Measurements from ENCODE around the gene DNM1L.

The DNM1L gene

DNA sequence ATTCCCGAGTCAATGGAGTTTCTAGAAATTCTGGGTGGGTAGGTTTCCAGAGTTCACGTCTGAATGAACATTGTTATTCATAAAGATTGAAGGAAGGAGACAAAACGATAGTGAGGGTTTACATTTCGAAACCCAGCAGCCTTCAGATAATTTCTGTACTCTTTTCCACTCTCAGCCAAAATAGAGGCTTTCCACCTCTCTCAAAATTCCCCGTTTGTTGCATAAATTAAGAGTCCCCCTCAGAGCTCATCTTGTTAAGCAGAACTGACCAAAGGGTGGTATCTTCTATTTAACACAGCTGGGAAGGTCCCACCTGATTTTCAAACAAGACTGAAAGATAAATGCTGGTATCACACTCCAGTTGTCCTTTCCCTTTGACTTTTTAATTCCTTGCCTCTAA lies 98.1 kb downstream of the DNM1L start:
- H3K27me3 ChIP-seq (ENCODE audit: insufficient read depth, low read length) = no peaks in the 10 kb centered on the region
- H3K4me1 ChIP-seq (ENCODE audit: insufficient read depth, low read length) = no peaks in the 10 kb centered on the region
- H3K9me3 ChIP-seq (ENCODE audit: low read length) = no peaks in the 10 kb centered on the region
- no peak overlapping the region for H2AFZ ChIP-seq (ENCODE audit: low read depth, low read length)
- H3K36me3 ChIP-seq (ENCODE audit: insufficient read depth, low read length) = no peaks in the 10 kb centered on the region
- H3K4me3 ChIP-seq (ENCODE audit: low read length) = no peak overlapping the region

DNA sequence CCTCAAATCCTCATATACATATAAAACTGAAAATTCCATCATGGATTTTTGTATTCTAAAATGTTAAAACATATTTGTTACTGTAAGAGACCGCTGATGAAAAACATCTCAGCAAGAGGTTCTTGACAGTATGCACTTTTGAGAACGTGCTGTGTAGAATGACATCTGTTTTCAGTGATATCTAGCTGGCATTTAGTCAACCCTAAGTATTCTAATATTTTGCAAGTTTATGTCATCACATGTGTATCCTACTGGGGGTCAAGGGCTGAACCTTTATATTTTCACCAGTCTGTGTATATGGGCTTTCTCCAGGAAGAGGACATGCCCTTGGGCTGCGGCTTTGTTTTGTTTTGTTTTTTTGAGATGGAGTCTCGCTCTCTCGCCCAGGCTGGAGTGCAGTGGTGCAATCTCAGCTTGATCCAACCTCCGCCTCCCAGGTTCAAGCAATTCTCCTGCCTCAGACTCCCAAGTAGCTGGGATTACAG lies 98.6 kb downstream of the DNM1L start:
- H3K9me3 ChIP-seq (ENCODE audit: low read length) = no peaks in the 10 kb centered on the region
- no peak overlapping the region for H3K4me3 ChIP-seq (ENCODE audit: low read length)
- H3K27me3 ChIP-seq (ENCODE audit: insufficient read depth, low read length) = no peaks in the 10 kb centered on the region
- no peaks in the 10 kb centered on the region for H3K4me1 ChIP-seq (ENCODE audit: insufficient read depth, low read length)
- no peaks in the 10 kb centered on the region for H3K36me3 ChIP-seq (ENCODE audit: insufficient read depth, low read length)
- H2AFZ ChIP-seq (ENCODE audit: low read depth, low read length) = no peak overlapping the region

DNA sequence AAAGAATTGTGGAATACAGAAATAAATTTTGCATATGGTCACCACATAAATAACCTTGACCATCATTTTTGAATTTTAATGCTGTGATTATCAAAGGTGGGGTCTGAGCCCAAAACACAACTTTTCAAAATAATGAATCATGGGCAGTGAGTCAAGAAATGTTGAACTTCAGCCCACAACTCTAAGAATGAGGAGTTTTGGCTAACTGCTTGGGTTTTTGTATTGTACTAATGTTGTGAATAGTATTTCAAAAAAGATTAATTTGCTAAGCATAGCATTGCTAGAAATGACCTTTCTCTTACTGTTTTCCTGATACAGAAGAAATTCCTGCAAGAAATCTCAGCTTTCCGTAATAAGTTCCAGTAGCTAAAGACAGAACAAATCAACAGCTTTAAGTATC lies 101.0 kb downstream of the DNM1L start:
- Histone ChIP-seq H3K4me3 (ENCODE audit: low read length) (no peak overlapping the region), H3K9me3 (ENCODE audit: low read length) (no peaks in the 10 kb centered on the region), H3K27me3 (ENCODE audit: insufficient read depth, low read length) (no peaks in the 10 kb centered on the region), H3K36me3 (ENCODE audit: insufficient read depth, low read length) (no peaks in the 10 kb centered on the region), H2AFZ (ENCODE audit: low read depth, low read length) (no peak overlapping the region), H3K4me1 (ENCODE audit: insufficient read depth, low read length) (no peaks in the 10 kb centered on the region)

DNA sequence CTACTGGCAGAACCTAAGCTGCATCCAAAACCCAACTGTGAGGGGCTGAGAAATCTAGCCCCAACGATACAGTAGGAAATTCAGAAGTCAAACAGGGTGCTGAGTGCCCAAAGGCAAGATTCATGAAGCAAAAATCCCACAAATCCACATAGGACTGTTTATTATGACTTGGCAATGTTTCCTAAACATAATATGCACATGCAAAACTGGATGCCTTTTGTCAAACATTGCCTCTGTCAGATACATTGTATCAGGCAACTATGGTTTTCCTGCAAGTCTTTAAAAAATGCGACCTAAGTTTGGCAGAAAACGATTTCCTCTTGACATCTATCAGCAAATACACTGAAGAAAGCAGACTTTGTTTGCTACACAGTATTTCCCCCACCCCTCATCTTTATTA lies 103.9 kb downstream of the DNM1L start:
- H3K4me1 ChIP-seq (ENCODE audit: insufficient read depth, low read length) = peaks cover 6% of the 10 kb centered on the region
- H2AFZ ChIP-seq (ENCODE audit: low read depth, low read length) = no peak overlapping the region
- no peaks in the 10 kb centered on the region for H3K36me3 ChIP-seq (ENCODE audit: insufficient read depth, low read length)
- H3K27me3 ChIP-seq (ENCODE audit: insufficient read depth, low read length) = no peaks in the 10 kb centered on the region
- no peak overlapping the region for H3K4me3 ChIP-seq (ENCODE audit: low read length)
- no peaks in the 10 kb centered on the region for H3K9me3 ChIP-seq (ENCODE audit: low read length)

DNA sequence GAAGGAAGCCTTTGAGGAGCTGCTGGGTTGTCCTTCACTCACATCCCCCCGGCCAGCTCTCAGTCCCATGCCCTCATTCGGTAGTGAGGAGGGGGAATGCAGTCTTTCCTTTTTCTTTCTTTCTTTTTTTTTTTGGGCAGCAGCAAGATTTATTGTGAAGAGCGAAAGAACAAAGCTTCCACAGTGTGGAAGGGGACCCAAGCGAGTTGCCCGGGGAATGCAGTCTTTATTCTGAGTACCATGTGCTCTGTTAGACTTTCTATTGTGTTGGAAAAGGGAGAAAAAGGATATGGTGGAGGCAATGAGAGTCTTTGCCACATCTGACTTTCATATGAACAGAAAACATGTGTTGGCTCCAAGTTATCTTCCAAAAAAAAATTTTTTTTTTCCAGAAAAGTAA lies 106.5 kb downstream of the DNM1L start:
- Histone ChIP-seq H3K36me3 (ENCODE audit: insufficient read depth, low read length) (no peaks in the 10 kb centered on the region), H3K27me3 (ENCODE audit: insufficient read depth, low read length) (no peaks in the 10 kb centered on the region), H3K9me3 (ENCODE audit: low read length) (no peaks in the 10 kb centered on the region), H3K4me3 (ENCODE audit: low read length) (no peak overlapping the region), H3K4me1 (ENCODE audit: insufficient read depth, low read length) (peaks cover 6% of the 10 kb centered on the region), H2AFZ (ENCODE audit: low read depth, low read length) (peak overlapping the region; percentile 18)

DNA sequence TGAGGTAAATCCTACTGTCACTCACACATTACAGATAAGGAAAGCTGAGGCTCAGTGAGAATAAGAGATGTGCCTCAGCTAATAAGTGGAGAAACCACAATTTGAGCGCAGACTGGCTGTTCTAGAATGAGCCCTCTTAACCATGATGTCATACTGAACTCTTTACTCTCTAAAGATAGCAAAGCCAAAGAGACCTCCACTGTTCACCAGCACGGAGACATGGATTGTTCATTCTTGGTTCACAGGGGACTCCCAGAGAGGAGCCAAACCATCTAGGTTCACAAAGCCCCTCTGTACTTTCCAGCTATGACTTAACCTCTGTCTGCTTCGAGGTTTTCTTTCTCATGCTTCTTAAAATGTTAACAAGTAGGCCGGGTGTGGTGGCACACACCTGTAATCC lies 109.3 kb downstream of the DNM1L start:
- peaks cover 6% of the 10 kb centered on the region for H3K4me1 ChIP-seq (ENCODE audit: insufficient read depth, low read length)
- no peaks in the 10 kb centered on the region for H3K9me3 ChIP-seq (ENCODE audit: low read length)
- no peaks in the 10 kb centered on the region for H3K27me3 ChIP-seq (ENCODE audit: insufficient read depth, low read length)
- H2AFZ ChIP-seq (ENCODE audit: low read depth, low read length) = no peak overlapping the region
- no peak overlapping the region for H3K4me3 ChIP-seq (ENCODE audit: low read length)
- H3K36me3 ChIP-seq (ENCODE audit: insufficient read depth, low read length) = no peaks in the 10 kb centered on the region

DNA sequence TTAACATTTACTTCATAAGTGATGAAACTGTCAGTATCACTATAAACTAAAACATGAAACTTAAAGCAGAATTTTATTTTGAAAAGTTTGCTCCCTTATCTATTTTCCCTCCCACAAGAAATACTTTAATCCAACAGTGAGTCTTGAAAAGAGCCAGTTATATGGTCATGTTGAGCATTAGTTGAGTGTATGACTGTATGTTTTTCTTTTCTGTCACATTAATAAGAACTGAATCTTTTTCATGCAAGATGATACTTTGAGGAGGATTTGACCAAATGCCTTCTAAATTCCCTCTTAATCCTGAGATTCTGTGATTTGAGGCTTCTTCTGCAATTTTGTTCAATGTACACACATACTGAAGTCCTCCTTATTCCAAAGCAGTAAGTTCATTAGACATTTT lies 110.3 kb downstream of the DNM1L start:
- Histone ChIP-seq H3K4me1 (ENCODE audit: insufficient read depth, low read length) (peaks cover 6% of the 10 kb centered on the region), H2AFZ (ENCODE audit: low read depth, low read length) (no peak overlapping the region), H3K4me3 (ENCODE audit: low read length) (no peak overlapping the region), H3K27me3 (ENCODE audit: insufficient read depth, low read length) (no peaks in the 10 kb centered on the region), H3K36me3 (ENCODE audit: insufficient read depth, low read length) (no peaks in the 10 kb centered on the region), H3K9me3 (ENCODE audit: low read length) (no peaks in the 10 kb centered on the region)

DNA sequence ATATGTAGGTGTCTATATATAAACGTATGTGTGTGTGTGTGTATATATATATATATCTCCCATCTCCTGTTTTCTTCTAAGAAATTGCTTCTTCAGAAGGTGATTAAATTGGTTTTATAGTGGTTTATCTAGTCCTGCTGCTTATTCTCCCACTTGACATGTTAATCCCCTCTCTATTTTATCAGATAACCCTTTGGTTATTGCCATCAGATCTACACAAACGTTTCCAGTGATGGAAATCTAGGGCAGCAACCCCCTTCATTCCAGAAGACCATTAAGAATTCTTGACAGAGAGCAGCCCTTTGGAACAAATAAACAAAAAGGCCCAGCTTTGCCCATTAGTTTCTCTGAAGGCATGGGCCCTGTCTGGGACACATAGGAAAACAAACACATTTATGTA lies 110.8 kb downstream of the DNM1L start:
- H3K36me3 ChIP-seq (ENCODE audit: insufficient read depth, low read length) = no peaks in the 10 kb centered on the region
- H3K4me3 ChIP-seq (ENCODE audit: low read length) = no peak overlapping the region
- no peak overlapping the region for H2AFZ ChIP-seq (ENCODE audit: low read depth, low read length)
- H3K27me3 ChIP-seq (ENCODE audit: insufficient read depth, low read length) = no peaks in the 10 kb centered on the region
- peaks cover 6% of the 10 kb centered on the region for H3K4me1 ChIP-seq (ENCODE audit: insufficient read depth, low read length)
- H3K9me3 ChIP-seq (ENCODE audit: low read length) = no peaks in the 10 kb centered on the region

DNA sequence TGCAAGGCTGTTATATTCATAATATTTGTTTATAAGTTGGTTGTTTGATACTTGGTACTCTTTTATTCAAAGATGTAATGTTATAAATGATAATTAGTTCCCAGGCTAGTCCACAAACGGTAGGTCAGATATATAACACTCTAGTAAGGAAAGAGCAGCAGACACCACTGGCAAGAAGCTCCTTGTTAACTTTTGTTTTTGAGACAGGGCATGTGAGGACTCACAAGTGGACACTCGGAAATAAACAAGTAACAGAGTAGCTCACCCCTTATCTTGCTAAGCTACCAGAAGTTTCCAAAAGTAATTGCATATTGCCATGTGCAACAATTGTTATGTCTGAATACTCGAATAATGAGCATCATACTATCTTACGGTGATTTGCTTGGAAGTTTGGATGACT lies 115.2 kb downstream of the DNM1L start:
- no peak overlapping the region for H3K4me3 ChIP-seq (ENCODE audit: low read length)
- no peaks in the 10 kb centered on the region for H3K27me3 ChIP-seq (ENCODE audit: insufficient read depth, low read length)
- H2AFZ ChIP-seq (ENCODE audit: low read depth, low read length) = no peak overlapping the region
- no peaks in the 10 kb centered on the region for H3K36me3 ChIP-seq (ENCODE audit: insufficient read depth, low read length)
- H3K4me1 ChIP-seq (ENCODE audit: insufficient read depth, low read length) = no peaks in the 10 kb centered on the region
- peaks cover 2% of the 10 kb centered on the region for H3K9me3 ChIP-seq (ENCODE audit: low read length)

Measured in neuron (in vitro differentiated cells).